A549 (cell line): ENCODE results near the gene XIRP1. TPM values are rescaled to one million over a fixed set of nuclear protein-coding genes. Genes with fewer than 3 reads are reported as not detected.

ENCODE experiments used
- ATAC-seq, 2 experiments: fragments of 200-7000 bp in 1 of 2; fragments of >200 bp in 1 of 2; cut with Nextera tagmentation in 1 of 2; cut with Tn5 transposase in 1 of 2; 3 replicates each; pipeline versions ENCODE4 v1.8.0 to v1.9.1; 2018 to 2020; ENCODE audit warnings: mild to moderate bottlenecking in 1 of 2, moderate library complexity in 1 of 2
- CTCF ChIA-PET: fragments of 300-600 bp; sonication (Branson Sonifier 250); formaldehyde crosslinking; extraction: SDS; loops from one replicate; lab custom pipeline; 2021; ENCODE audit warnings: antibody characterized with exemption, inconsistent platforms; lab: Yijun Ruan, JAX
- POLR2A ChIA-PET: fragments of 350-600 bp; formaldehyde crosslinking; extraction: SDS; loops from one replicate; lab custom pipeline; 2021; ENCODE audit warnings: antibody characterized with exemption, inconsistent platforms; lab: Yijun Ruan, JAX
- DNase-seq, 2 experiments: peaks; one replicate each; pipeline versions ENCODE4 v3.0.0 to v3.0.0-alpha.2; 2011 to 2016; ENCODE audit warnings: low read depth in 1 of 2, low spot score in 1 of 2
- FAIRE-seq: peaks from 2 replicates; lab custom pipeline; 2011; peaks lifted over from hg19 to GRCh38; lab: Jason Lieb, UNC
- H3K27ac ChIP-seq, 2 experiments: fragments of >200 bp; sonication (Bioruptor Twin); formaldehyde crosslinking; 3 replicates each; pipeline ENCODE4 v1.5.1; 2016 to 2017
- H3K4me1 ChIP-seq: fragments of >200 bp; sonication (Bioruptor Twin); formaldehyde crosslinking; 3 replicates; pipeline ENCODE4 v1.6.1; 2016
- H3K4me2 ChIP-seq: fragments of >200 bp; sonication (Bioruptor Twin); formaldehyde crosslinking; 3 replicates; pipeline ENCODE4 v1.6.1; 2016
- H3K4me3 ChIP-seq: fragments of >200 bp; sonication (Bioruptor Twin); formaldehyde crosslinking; 3 replicates; pipeline ENCODE4 v1.5.1; 2016
- H3K9me3 ChIP-seq: fragments of >200 bp; sonication (Bioruptor Twin); formaldehyde crosslinking; 3 replicates; pipeline ENCODE4 v1.6.1; 2016
- BHLHE40 ChIP-seq: IDR thresholded peaks from 2 replicates; pipeline ENCODE4 v1.6.1; 2012; ENCODE audit warnings: low read depth, low read length, inconsistent platforms
- CEBPB ChIP-seq, 2 experiments: fragments of >200 bp in 1 of 2; sonication (Bioruptor Twin) in 1 of 2; formaldehyde crosslinking in 1 of 2; IDR thresholded peaks; 2 replicates each; pipeline ENCODE4 v1.6.1; 2012 to 2016
- CHD4 ChIP-seq: fragments of 200-600 bp; sonication (generic); IDR thresholded peaks from 2 replicates; pipeline ENCODE4 v1.6.1; 2016; ENCODE audit warnings: antibody characterized with exemption, mild to moderate bottlenecking, borderline replicate concordance
- CTCF ChIP-seq: fragments of >200 bp; sonication (Bioruptor Twin); formaldehyde crosslinking; IDR thresholded peaks from 3 replicates; pipeline ENCODE4 v1.5.1; 2016
- EHMT2 ChIP-seq: fragments of 200-600 bp; sonication (generic); IDR thresholded peaks from 2 replicates; pipeline ENCODE4 v1.6.1; 2016; ENCODE audit warnings: antibody characterized with exemption, low read depth, mild to moderate bottlenecking, moderate library complexity
- ELK1 ChIP-seq: fragments of 150-350 bp; IDR thresholded peaks from 2 replicates; pipeline ENCODE4 v1.6.1; 2014; ENCODE audit warnings: low read depth, mild to moderate bottlenecking, low read length
- EP300 ChIP-seq, 2 experiments: fragments of >200 bp; sonication (Bioruptor Twin); formaldehyde crosslinking; IDR thresholded peaks; 2 replicates in 1 of 2; 3 replicates in 1 of 2; pipeline ENCODE4 v1.6.1; 2016 to 2017
- FOSB ChIP-seq: fragments of 250-450 bp; sonication (Bioruptor Pico); IDR thresholded peaks from 2 replicates; pipeline ENCODE4 v1.5.0; 2020; ENCODE audit warnings: mild to moderate bottlenecking, moderate library complexity
- FOXS1 ChIP-seq: fragments of 250-450 bp; sonication (Bioruptor Pico); IDR thresholded peaks from 2 replicates; pipeline ENCODE4 v1.5.0; 2020; ENCODE audit warnings: mild to moderate bottlenecking, moderate library complexity
- HDAC2 ChIP-seq: fragments of 200-600 bp; sonication (generic); IDR thresholded peaks from 2 replicates; pipeline ENCODE4 v1.6.1; 2016
- HES2 ChIP-seq: fragments of >200 bp; sonication (Bioruptor Twin); formaldehyde crosslinking; IDR thresholded peaks from 2 replicates; pipeline ENCODE4 v1.6.1; 2016
- HMGXB4 ChIP-seq: fragments of 250-450 bp; sonication (Bioruptor Pico); IDR thresholded peaks from 2 replicates; pipeline ENCODE4 v1.5.0; 2021; ENCODE audit warnings: mild to moderate bottlenecking, moderate library complexity, borderline replicate concordance
- HOXA7 ChIP-seq: fragments of 250-450 bp; sonication (Bioruptor Pico); IDR thresholded peaks from 2 replicates; pipeline ENCODE4 v1.5.0; 2020; ENCODE audit warnings: mild to moderate bottlenecking, moderate library complexity
- HOXB13 ChIP-seq: fragments of 250-450 bp; sonication (Bioruptor Pico); IDR thresholded peaks from 2 replicates; pipeline ENCODE4 v1.5.0; 2020; ENCODE audit warnings: low read depth, mild to moderate bottlenecking, moderate library complexity
- HOXB5 ChIP-seq: fragments of 250-450 bp; sonication (Bioruptor Pico); IDR thresholded peaks from 2 replicates; pipeline ENCODE4 v1.5.0; 2020; ENCODE audit warnings: mild to moderate bottlenecking, moderate library complexity
- MAFK ChIP-seq: fragments of 450-650 bp; IDR thresholded peaks from 2 replicates; pipeline ENCODE4 v1.6.1; 2014; ENCODE audit not compliant: partially characterized antibody
- MAZ ChIP-seq: fragments of 150-350 bp; IDR thresholded peaks from 2 replicates; pipeline ENCODE4 v1.6.1; 2014; ENCODE audit warnings: antibody characterized with exemption, low read depth, low read length, borderline replicate concordance
- PBX3 ChIP-seq: IDR thresholded peaks from 2 replicates; pipeline ENCODE4 v1.6.1; 2012
- PHF8 ChIP-seq: fragments of 200-600 bp; sonication (generic); IDR thresholded peaks from 2 replicates; pipeline ENCODE4 v1.6.1; 2016; ENCODE audit warnings: low read depth, mild to moderate bottlenecking, antibody characterized with exemption, moderate library complexity, borderline replicate concordance
- POLR2A ChIP-seq: IDR thresholded peaks from 2 replicates; pipeline ENCODE4 v1.6.1; 2012; ENCODE audit warnings: mild to moderate bottlenecking, low read length
- REST ChIP-seq: fragments of 200-600 bp; sonication (generic); IDR thresholded peaks from 2 replicates; pipeline ENCODE4 v1.6.1; 2016; ENCODE audit warnings: antibody characterized with exemption, mild to moderate bottlenecking, moderate library complexity
- SMC3 ChIP-seq: fragments of >200 bp; sonication (Bioruptor Twin); formaldehyde crosslinking; IDR thresholded peaks from 3 replicates; pipeline ENCODE4 v1.6.1; 2018; ENCODE audit warnings: inconsistent platforms
- TFCP2L1 ChIP-seq: fragments of 250-450 bp; sonication (Bioruptor Pico); IDR thresholded peaks from 2 replicates; pipeline ENCODE4 v1.5.0; 2021; ENCODE audit warnings: mild to moderate bottlenecking
- TP53 ChIP-seq: fragments of 250-450 bp; sonication (Bioruptor Pico); IDR thresholded peaks from 2 replicates; pipeline ENCODE4 v1.5.0; 2021; ENCODE audit warnings: mild to moderate bottlenecking, moderate library complexity
- USF2 ChIP-seq: fragments of 450-650 bp; IDR thresholded peaks from 2 replicates; pipeline ENCODE4 v1.6.1; 2014; ENCODE audit warnings: antibody characterized with exemption
- ZC3H11A ChIP-seq: fragments of 450-650 bp; IDR thresholded peaks from 2 replicates; pipeline ENCODE4 v1.6.1; 2014; ENCODE audit warnings: antibody characterized with exemption, mild to moderate bottlenecking
- ZFP36 ChIP-seq: fragments of 450-650 bp; IDR thresholded peaks from 2 replicates; pipeline ENCODE4 v1.6.1; 2014; ENCODE audit warnings: borderline replicate concordance; ENCODE audit not compliant: partially characterized antibody
- WGBS: methylation state at CpG from one replicate; pipeline ENCODE4 v1.1.6; 2017; ENCODE audit errors: missing lambda C conversion rate; 5-methylcytosine and 5-hydroxymethylcytosine counted together
- polyA plus RNA-seq, 4 experiments: library from polyadenylated mRNA; depleted of rRNA in 3 of 4; stranded (reverse); fragments of >200 nt; fragmentation: RNase III in 1 of 4; extraction: RNeasy Plus Mini Kit Qiagen cat#74134 plus additional on column Dnase treatment in 1 of 4; gene quantifications; 2 replicates in 3 of 4; 3 replicates in 1 of 4; pipeline ENCODE4 v1.2.3, GENCODE V29; 2011 to 2017
- TF ChIP-seq, protein P1 (sequence below): IDR thresholded peaks from 2 replicates; pipeline ENCODE4 v1.6.1; 2012

Gene XIRP1
- polyA plus RNA-seq, 2 of the 4 experiments (the other 2 are of a cell fraction): not detected

GRCh38 chr3:39230453-39230852, 38.1 kb upstream of the XIRP1 start:
- 11% methylated on average over 1 of the region's 1 CpG for WGBS
- Histone ChIP-seq H3K4me2 (no peak overlapping the region), H3K4me3 (no peak overlapping the region), H3K9me3 (peaks cover 5% of the 10 kb centered on the region; the same call in 1 of the 3 replicates), H3K4me1 (no peaks in the 10 kb centered on the region), H3K27ac (no peak overlapping the region)
- DNase-seq: no peak
- CTCF ChIA-PET: interaction anchor here (0.6 to 1.0 kb wide), 3 partner anchors 10 to 62 kb away, joined by 3 to 4 read pairs (median 3); no protein-coding TSS in a partner anchor
- TF ChIP-seq CHD4: no peak
- no peak for TF ChIP-seq HES2
- no peak for TF ChIP-seq CTCF
- no peak for TF ChIP-seq CEBPB (IDR thresholded peaks at IDR 0.05)
- TF ChIP-seq HOXB5: no peak
- TF ChIP-seq TP53: no peak
- TF ChIP-seq MAZ: no peak
- no peak for TF ChIP-seq REST
- no peak for TF ChIP-seq SMC3
- TF ChIP-seq POLR2A: no peak
- TF ChIP-seq HOXB13 (CRISPR knock-in tag): no peak
- no peak for TF ChIP-seq ZFP36
- TF ChIP-seq ZC3H11A: no peak
- no peak for TF ChIP-seq EP300 (IDR thresholded peaks at IDR 0.05)
- TF ChIP-seq EHMT2: no peak
- no peak for TF ChIP-seq ELK1
- no peak for TF ChIP-seq USF2
- no peak for TF ChIP-seq BHLHE40
- ATAC-seq: no peak
- POLR2A ChIA-PET: no interaction called here
- FAIRE-seq: no peak

- POLR2A ChIA-PET: no interaction called here
- Histone ChIP-seq H3K9me3 (peaks cover 5% of the 10 kb centered on the region; the same call in 1 of the 3 replicates), H3K27ac (no peak overlapping the region), H3K4me2 (no peak overlapping the region), H3K4me3 (no peak overlapping the region), H3K4me1 (no peaks in the 10 kb centered on the region)
- 5% methylated on average over 3 of the region's 4 CpGs for WGBS
- ATAC-seq: no peak
- CTCF ChIA-PET: interaction anchor here (0.9 to 1.2 kb wide), 3 partner anchors 13 to 27 kb away, joined by 3 to 4 read pairs (median 3); no protein-coding TSS in a partner anchor
- no peak for DNase-seq
- no peak for FAIRE-seq
- TF ChIP-seq FOSB (no peak), HMGXB4 (CRISPR knock-in tag) (no peak), EHMT2 (no peak), MAFK (no peak), HOXA7 (CRISPR knock-in tag) (no peak), PBX3 (no peak), TFCP2L1 (CRISPR knock-in tag) (no peak), MAZ (no peak), HDAC2 (no peak), CHD4 (no peak), FOXS1 (CRISPR knock-in tag) (no peak), PHF8 (no peak)
- TF ChIP-seq, protein P1, sequence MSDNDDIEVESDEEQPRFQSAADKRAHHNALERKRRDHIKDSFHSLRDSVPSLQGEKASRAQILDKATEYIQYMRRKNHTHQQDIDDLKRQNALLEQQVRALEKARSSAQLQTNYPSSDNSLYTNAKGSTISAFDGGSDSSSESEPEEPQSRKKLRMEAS: no peak
Measured at GRCh38 chr3:39228496-39228895, 36.1 kb upstream of the XIRP1 start.
